ENCODE data around the gene FHIT. TPM values are rescaled to one million over a fixed set of nuclear protein-coding genes. Genes with fewer than 3 reads are reported as not detected.
"Not testable (repeated sequence)": the region's sequence is repeated elsewhere in the genome, so short reads cannot be mapped to it uniquely, and the experiment has no call there.

Gene FHIT
- total RNA-seq, 2 experiments from 2014 or later = 6.5 to 9.0 TPM

DNA sequence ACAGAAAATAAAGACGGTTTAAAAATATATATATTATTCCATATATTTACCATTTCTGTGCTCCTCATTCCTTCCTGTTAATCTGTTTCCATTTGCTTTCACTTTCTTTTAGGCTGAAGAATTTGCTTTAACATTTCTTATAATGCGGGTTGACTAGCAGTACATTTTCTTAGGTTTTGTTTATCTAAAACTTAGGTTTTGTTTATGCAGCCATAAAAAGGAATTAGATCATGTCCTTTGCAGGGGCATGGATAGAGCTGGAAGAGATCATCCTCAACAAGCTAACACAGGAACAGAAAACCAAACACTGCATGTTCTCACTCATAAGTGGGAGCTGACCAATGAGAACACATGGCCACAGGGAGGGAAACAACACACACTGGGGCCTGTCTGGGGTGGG, 578.1 kb downstream of the FHIT start:
- no peak overlapping the region for H3K27ac Mint-ChIP-seq
- CTCF ChIA-PET = no interaction called here
- no peak for DNase-seq

DNA sequence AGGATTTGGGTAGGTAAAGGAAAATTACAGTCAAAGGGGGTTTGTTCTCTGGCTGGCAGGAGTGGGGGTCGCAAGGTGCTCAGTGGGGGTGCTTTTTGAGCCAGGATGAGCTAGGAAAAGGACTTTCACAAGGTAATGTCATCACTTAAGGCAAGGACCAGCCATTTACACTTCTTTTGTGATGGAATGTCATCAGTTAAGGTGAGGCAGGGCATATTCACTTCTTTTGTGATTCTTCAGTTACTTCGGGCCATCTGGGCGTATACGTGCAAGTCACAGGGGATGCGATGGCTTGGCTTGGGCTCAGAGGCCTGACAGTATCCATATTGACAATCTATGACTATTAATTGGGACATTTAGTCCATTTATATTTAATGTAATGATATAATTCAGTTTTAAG, 578.9 kb downstream of the FHIT start:
- H3K36me3 Mint-ChIP-seq; ATAC-seq; CTCF ChIA-PET; H3K27me3 Mint-ChIP-seq; H3K9me3 Mint-ChIP-seq (ENCODE audit: low read depth); H3K27ac Mint-ChIP-seq; H3K4me1 Mint-ChIP-seq; H3K4me3 Mint-ChIP-seq; DNase-seq: not testable (repeated sequence)

More for the DNA sequence above, 578.1 kb downstream of the FHIT start:
- no peaks in the 10 kb centered on the region for H3K36me3 Mint-ChIP-seq
- no peaks in the 10 kb centered on the region for H3K27me3 Mint-ChIP-seq
- H3K4me1 Mint-ChIP-seq = no peaks in the 10 kb centered on the region
- peaks cover 8% of the 10 kb centered on the region for H3K9me3 Mint-ChIP-seq (ENCODE audit: low read depth)
- ATAC-seq = no peak
- no peak overlapping the region for H3K4me3 Mint-ChIP-seq

DNA sequence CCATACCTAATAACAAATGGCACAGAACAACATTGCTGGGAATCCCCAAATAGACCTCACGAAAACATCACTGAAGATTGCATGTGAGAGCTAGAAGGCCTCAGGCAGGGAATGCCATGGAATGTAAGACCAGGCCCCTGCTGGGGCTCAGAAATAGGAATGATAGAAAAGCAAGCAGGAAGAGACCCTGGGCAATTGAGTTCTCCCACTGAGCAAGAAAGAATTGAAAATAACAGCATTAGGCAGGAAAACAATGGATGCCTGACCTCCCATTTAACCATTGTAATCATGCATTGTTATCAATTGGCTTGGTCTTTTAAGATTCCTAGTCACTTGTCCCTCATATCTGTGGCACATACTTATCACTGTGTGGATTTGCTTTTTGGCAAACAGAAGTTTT, 581.6 kb downstream of the FHIT start:
- ATAC-seq (no peak), DNase-seq (no peak)
- Mint-ChIP-seq H3K9me3 (ENCODE audit: low read depth) (peaks cover 13% of the 10 kb centered on the region), H3K27ac (no peak overlapping the region), H3K4me3 (no peak overlapping the region), H3K4me1 (no peaks in the 10 kb centered on the region), H3K36me3 (no peaks in the 10 kb centered on the region), H3K27me3 (no peaks in the 10 kb centered on the region)
- CTCF ChIA-PET = no interaction called here

DNA sequence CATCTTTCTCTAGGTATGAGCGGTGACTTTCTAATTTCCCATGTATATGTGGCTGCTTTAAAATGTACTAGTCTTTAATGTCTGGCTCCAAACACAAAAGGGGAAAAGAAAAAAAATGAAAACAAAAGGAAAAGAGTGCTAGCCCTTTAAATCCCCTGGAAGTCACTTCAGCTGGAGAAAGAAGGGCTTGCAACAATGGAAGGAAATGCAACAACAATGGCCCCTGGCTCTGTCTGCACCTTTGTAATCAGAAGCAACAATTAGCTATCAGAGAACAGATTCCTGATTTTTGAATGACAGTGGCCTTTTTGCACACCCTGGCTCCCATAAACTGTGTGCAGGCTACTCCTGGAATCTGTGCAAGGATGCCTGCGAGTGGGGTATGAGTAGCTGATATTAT, 591.2 kb downstream of the FHIT start:
- H3K4me1 Mint-ChIP-seq = no peaks in the 10 kb centered on the region
- DNase-seq (no peak), ATAC-seq (no peak)
- CTCF ChIA-PET = no interaction called here
- H3K27ac Mint-ChIP-seq = no peak overlapping the region
- H3K27me3 Mint-ChIP-seq = no peaks in the 10 kb centered on the region
- no peaks in the 10 kb centered on the region for H3K36me3 Mint-ChIP-seq
- H3K4me3 Mint-ChIP-seq = no peak overlapping the region
- H3K9me3 Mint-ChIP-seq (ENCODE audit: low read depth) = peaks cover 6% of the 10 kb centered on the region

DNA sequence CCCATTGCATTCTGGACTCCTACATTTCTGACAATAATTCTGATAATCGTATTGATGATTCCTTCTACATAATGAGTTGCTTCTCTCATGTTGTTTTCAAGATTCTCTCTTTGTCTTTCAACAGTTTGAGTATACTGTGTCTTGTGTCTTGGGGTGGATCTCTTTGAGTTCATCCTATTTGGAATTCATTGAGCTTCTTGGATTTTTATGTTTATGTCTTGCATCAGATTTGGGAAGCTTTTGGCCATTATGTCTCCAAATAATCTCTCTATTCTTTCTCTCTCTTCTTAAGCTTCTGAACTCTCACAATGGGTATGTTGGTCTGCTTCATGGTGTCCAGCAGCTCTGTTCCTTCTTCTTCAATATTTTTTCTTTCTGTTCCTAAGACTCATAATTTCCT, 592.2 kb downstream of the FHIT start:
- CTCF ChIA-PET = no interaction called here
- Mint-ChIP-seq H3K9me3 (ENCODE audit: low read depth) (peaks cover 5% of the 10 kb centered on the region), H3K4me3 (no peak overlapping the region), H3K36me3 (no peaks in the 10 kb centered on the region), H3K27me3 (no peaks in the 10 kb centered on the region), H3K27ac (no peak overlapping the region), H3K4me1 (no peaks in the 10 kb centered on the region)
- ATAC-seq (no peak), DNase-seq (no peak)

DNA sequence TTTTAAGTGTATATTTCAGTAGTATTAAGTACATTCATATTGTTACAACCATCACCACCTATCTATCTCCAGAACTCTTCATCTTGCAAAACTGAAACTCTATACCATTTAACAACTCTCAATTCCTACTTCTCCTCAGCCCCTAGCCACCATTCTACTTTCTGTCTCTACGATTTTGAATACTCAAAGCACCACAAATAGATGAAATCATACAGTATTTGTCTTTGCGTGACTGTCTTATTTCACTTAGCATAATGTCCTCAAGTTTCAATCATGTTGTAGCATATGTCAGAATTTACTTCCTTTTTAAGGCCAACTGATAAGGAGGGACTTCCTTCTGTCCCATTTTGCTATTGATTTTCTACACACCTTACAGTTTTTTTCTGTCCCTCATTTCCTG, 593.3 kb downstream of the FHIT start:
- peaks cover 5% of the 10 kb centered on the region for H3K9me3 Mint-ChIP-seq (ENCODE audit: low read depth)
- no peak for DNase-seq
- H3K4me1 Mint-ChIP-seq = no peaks in the 10 kb centered on the region
- CTCF ChIA-PET = no interaction called here
- no peaks in the 10 kb centered on the region for H3K36me3 Mint-ChIP-seq
- no peak overlapping the region for H3K4me3 Mint-ChIP-seq
- no peak for ATAC-seq
- no peaks in the 10 kb centered on the region for H3K27me3 Mint-ChIP-seq
- H3K27ac Mint-ChIP-seq = no peak overlapping the region

DNA sequence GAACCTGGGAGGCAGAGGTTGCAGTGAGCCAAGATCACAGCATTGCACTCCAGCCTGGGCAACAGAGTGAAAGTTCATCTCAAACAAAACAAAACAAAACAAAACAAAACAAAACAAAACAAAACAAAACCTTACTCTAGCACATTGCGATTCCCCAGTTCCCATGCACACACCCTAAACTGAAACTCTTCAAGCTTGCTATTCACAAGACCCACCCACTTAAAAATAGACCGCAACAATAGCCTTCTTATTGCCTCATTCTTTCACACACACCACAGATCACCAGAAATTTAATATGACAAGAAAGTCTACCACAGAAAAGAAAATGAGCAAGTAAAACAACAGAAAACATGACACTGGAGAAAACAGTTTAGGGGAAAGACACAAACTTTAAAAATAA, 598.4 kb downstream of the FHIT start:
- CTCF ChIA-PET = no interaction called here
- Mint-ChIP-seq H3K27ac (no peak overlapping the region), H3K4me3 (no peak overlapping the region), H3K27me3 (no peaks in the 10 kb centered on the region), H3K4me1 (no peaks in the 10 kb centered on the region), H3K36me3 (no peaks in the 10 kb centered on the region), H3K9me3 (ENCODE audit: low read depth) (no peaks in the 10 kb centered on the region)
- no peak for DNase-seq
- no peak for ATAC-seq

DNA sequence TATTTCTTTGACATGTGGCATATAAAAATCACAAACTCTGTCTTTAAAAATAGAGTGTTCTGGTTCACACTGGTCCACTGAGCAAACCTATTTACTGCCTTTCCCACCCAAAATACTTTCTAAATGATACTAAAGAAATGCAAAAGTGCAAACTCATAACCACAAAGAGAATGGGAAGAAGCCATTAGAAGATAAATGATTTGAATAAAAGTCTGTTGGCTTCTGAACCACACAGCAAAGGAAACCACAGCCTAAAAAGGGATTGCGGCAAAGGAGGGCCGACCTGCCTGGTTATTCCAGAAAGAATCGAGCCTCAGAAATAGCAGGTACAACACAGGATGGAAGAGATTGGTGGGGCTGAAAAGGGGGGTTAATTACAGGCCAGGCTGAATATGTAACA, 599.5 kb downstream of the FHIT start:
- CTCF ChIA-PET = no interaction called here
- H3K27ac Mint-ChIP-seq = no peak overlapping the region
- no peaks in the 10 kb centered on the region for H3K27me3 Mint-ChIP-seq
- no peak for ATAC-seq
- no peaks in the 10 kb centered on the region for H3K4me1 Mint-ChIP-seq
- no peak for DNase-seq
- no peaks in the 10 kb centered on the region for H3K36me3 Mint-ChIP-seq
- H3K9me3 Mint-ChIP-seq (ENCODE audit: low read depth) = no peaks in the 10 kb centered on the region
- no peak overlapping the region for H3K4me3 Mint-ChIP-seq

DNA sequence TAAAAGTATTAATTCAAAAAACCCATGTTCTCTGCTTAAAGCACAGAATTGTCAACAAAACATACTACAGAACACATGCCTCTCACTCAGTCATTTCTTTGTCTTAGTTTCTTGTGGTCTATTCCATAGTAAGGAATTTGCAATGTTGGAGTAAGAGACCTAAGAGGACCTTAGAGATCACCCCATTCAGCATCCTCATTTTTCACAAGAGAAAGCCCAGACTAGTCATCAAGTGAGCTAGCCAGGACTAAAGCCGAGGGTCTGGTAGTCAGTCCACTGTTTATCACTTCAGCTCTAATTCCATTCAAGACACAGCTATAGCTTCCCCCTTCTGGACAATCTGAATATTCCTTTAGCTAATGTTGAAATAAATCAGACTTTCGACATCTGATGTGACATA, 601.1 kb downstream of the FHIT start:
- H3K36me3 Mint-ChIP-seq = no peaks in the 10 kb centered on the region

DNA sequence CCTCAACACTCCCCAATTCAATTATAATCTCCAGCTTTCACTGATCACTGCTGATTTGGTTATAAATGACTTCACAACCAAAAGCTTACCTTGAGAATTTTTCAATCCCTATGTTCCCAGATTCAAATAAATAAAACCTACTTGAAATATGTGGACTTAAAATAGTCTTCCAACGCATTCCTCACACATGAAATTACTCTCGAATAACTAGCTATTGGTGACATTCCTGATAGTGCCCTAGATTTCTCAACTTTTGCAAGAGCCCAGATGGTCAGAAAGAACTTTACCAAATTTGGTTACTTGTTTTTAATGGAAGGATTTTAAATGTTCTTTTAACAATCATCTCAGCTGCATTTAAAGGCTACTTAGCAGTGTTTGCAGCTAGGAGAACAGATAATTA, 605.5 kb downstream of the FHIT start:
- no peaks in the 10 kb centered on the region for H3K36me3 Mint-ChIP-seq
- DNase-seq (no peak), ATAC-seq (no peak)
- H3K27me3 Mint-ChIP-seq = no peaks in the 10 kb centered on the region
- H3K4me3 Mint-ChIP-seq = no peak overlapping the region
- CTCF ChIA-PET = no interaction called here
- no peaks in the 10 kb centered on the region for H3K4me1 Mint-ChIP-seq
- H3K27ac Mint-ChIP-seq = no peak overlapping the region
- H3K9me3 Mint-ChIP-seq (ENCODE audit: low read depth) = no peaks in the 10 kb centered on the region

More for the DNA sequence above, 601.1 kb downstream of the FHIT start:
- ATAC-seq (no peak), DNase-seq (no peak)
- H3K27me3 Mint-ChIP-seq = no peaks in the 10 kb centered on the region
- no peak overlapping the region for H3K27ac Mint-ChIP-seq
- no peak overlapping the region for H3K4me3 Mint-ChIP-seq
- no peaks in the 10 kb centered on the region for H3K9me3 Mint-ChIP-seq (ENCODE audit: low read depth)
- H3K4me1 Mint-ChIP-seq = no peaks in the 10 kb centered on the region
- CTCF ChIA-PET = no interaction called here

DNA sequence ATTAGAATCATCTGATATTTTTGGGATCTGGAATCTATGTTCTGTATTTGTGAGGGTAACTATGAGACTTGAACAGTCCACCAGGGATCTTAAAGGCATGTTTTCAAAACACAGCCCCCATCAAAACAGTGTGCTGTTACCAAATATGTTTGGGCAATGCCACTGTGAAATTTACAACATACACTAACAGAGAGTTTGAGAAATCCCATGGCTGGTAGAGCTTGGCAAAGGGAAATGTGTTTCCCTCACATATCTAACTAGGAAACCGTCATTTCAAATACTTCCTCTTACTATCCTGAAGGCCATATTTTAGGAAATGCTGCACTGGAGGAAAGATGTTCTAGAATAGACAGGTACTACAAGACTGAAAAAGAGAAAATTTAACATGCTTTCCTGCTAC, 607.4 kb downstream of the FHIT start:
- H3K36me3 Mint-ChIP-seq = no peaks in the 10 kb centered on the region
- no peaks in the 10 kb centered on the region for H3K4me1 Mint-ChIP-seq
- H3K4me3 Mint-ChIP-seq = no peak overlapping the region
- ATAC-seq (no peak), DNase-seq (no peak)
- no peak overlapping the region for H3K27ac Mint-ChIP-seq
- no peaks in the 10 kb centered on the region for H3K27me3 Mint-ChIP-seq
- CTCF ChIA-PET = no interaction called here
- H3K9me3 Mint-ChIP-seq (ENCODE audit: low read depth) = no peaks in the 10 kb centered on the region

DNA sequence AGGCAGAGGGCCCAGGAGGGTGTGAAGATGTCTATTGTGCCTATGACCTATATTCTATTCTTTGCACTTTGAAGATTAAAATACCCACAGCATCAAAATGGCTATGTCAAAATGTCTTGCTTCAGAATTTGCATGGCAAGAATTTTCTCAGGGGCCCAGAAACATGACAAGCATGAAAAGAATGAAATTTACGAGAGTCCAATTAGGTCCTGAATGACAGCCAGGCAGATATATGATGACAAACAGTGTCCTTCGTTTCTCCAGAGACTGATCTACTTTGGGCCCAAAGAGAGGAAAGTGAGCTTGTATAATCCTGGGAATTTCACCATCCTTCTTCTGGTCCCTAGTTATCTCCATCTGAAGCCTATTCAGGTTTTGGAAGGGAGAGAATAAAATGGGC, 609.9 kb downstream of the FHIT start:
- Mint-ChIP-seq H3K27me3 (no peaks in the 10 kb centered on the region), H3K9me3 (ENCODE audit: low read depth) (no peaks in the 10 kb centered on the region), H3K27ac (no peak overlapping the region), H3K36me3 (no peaks in the 10 kb centered on the region), H3K4me1 (no peaks in the 10 kb centered on the region), H3K4me3 (no peak overlapping the region)
- ATAC-seq = no peak
- DNase-seq = no peak
- CTCF ChIA-PET = no interaction called here

DNA sequence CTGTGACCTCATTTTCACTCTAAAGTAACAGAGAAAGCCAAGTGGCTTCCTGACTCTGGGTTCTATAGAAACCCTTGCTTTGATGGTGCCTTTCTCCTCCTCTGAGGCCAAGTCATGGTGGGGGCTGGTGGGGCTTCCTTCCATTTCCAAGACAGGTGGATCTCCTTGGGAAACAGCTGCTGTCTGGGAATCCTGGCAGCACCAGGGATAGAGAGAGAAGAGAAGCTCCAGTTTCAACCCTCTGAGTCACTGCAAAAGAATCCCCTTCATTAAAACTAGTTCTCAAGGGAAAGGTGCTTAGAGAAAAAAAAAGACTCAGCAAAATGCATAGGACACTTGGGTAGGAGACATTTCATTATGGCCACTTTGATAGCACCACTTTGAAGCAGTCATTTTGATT, 614.4 kb downstream of the FHIT start:
- CTCF ChIA-PET = no interaction called here
- Mint-ChIP-seq H3K9me3 (ENCODE audit: low read depth) (no peaks in the 10 kb centered on the region), H3K4me1 (no peaks in the 10 kb centered on the region), H3K36me3 (no peaks in the 10 kb centered on the region), H3K27me3 (no peaks in the 10 kb centered on the region), H3K27ac (no peak overlapping the region), H3K4me3 (no peak overlapping the region)
- DNase-seq = no peak
- ATAC-seq = no peak

DNA sequence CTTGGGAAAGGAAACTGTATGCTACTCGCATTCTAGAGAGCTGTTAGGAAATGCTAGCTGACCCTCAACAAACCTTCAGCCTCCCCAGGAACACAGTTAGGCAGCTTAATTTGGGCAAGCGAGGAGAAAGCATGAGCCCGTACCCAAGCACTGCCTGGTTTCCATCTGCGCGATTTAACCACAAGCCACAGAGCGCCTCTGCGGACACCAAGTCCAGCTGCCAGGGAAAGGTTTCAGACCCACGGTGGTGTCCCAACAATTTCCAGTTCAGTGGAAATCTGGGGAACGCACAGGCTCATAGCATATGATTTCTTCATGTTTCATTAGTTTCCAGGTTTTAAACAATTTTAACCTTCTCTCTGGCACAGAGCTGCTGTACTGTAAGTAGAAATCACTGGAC, 617.6 kb downstream of the FHIT start:
- ATAC-seq (no peak), DNase-seq (no peak)
- Mint-ChIP-seq H3K4me1 (no peaks in the 10 kb centered on the region), H3K27ac (no peak overlapping the region), H3K27me3 (no peaks in the 10 kb centered on the region), H3K36me3 (no peaks in the 10 kb centered on the region), H3K4me3 (no peak overlapping the region), H3K9me3 (ENCODE audit: low read depth) (no peaks in the 10 kb centered on the region)
- CTCF ChIA-PET = no interaction called here

DNA sequence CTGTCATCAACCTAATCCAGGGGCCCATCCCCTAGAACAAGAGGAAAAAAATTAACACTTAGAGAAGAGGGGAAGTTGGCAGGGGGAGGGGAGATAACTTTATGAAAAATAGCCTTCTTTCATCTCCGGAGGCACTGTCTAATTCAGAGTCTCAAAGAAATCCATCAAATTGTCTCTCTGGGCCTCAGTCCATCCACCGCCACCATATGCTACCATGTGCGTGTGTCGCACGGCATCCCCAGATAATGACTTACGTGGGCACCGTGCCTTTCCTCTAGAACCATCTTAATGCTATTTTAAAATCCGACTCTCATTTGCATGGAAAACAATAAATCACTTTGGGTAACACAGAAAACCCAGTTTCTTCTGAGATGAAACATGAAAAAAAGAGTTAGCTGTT, 619.7 kb downstream of the FHIT start:
- H3K9me3 Mint-ChIP-seq (ENCODE audit: low read depth) = no peaks in the 10 kb centered on the region
- DNase-seq (no peak), ATAC-seq (no peak)
- no peaks in the 10 kb centered on the region for H3K27me3 Mint-ChIP-seq
- no peaks in the 10 kb centered on the region for H3K36me3 Mint-ChIP-seq
- H3K27ac Mint-ChIP-seq = no peak overlapping the region
- H3K4me3 Mint-ChIP-seq = no peak overlapping the region
- no peaks in the 10 kb centered on the region for H3K4me1 Mint-ChIP-seq
- CTCF ChIA-PET = no interaction called here
